Endothelial cell of umbilical vein (primary cell): ENCODE results near the gene TRAIP. TPM values are rescaled to one million over a fixed set of nuclear protein-coding genes. Genes with fewer than 3 reads are reported as not detected.

Experiments used
- BruUV-seq: library from RNA; stranded (reverse); fragments of 400-500 nt; replicated peaks from 2 replicates; lab custom pipeline; 2021; lab: Mats Ljungman, UMichigan
- CTCF ChIA-PET: fragments of 300-600, 350-600 bp; sonication (Branson Sonifier 250); formaldehyde crosslinking; loops from one replicate; lab custom pipeline; 2021; ENCODE audit warnings: antibody characterized with exemption, inconsistent platforms; lab: Charles Lee
- POLR2A ChIA-PET: fragments of 300-600, 350-600 bp; sonication (Branson Sonifier 250); formaldehyde crosslinking; loops from one replicate; lab custom pipeline; 2021; ENCODE audit warnings: antibody characterized with exemption, inconsistent platforms; lab: Charles Lee
- DNase-seq: peaks from one replicate; pipeline ENCODE4 v3.0.0-alpha.2; 2011; ENCODE audit warnings: low read depth, low spot score
- FAIRE-seq: peaks from 2 replicates; lab custom pipeline; 2011; peaks lifted over from hg19 to GRCh38; lab: Jason Lieb, UNC
- H2AFZ ChIP-seq: 2 replicates; pipeline ENCODE4 v1.6.0; 2012; ENCODE audit warnings: low read depth, low read length, control low read depth, inconsistent platforms
- H3K27ac ChIP-seq: 2 replicates; pipeline ENCODE4 v1.5.1; 2011; ENCODE audit warnings: low read depth, mild to moderate bottlenecking, control low read depth, low read length, moderate library complexity; ENCODE audit not compliant: insufficient read depth
- H3K27me3 ChIP-seq, 2 experiments: 2 replicates each; pipeline versions ENCODE4 v1.6.0 to v1.6.1; 2011; ENCODE audit warnings: low read length in 2 of 2, mixed read lengths in 1 of 2; ENCODE audit not compliant: control insufficient read depth in 2 of 2, insufficient read depth in 2 of 2
- H3K36me3 ChIP-seq, 2 experiments: 2 replicates in 1 of 2; 3 replicates in 1 of 2; pipeline ENCODE4 v1.5.1; 2011; ENCODE audit warnings: low read length in 2 of 2, mild to moderate bottlenecking in 1 of 2, moderate library complexity in 1 of 2; ENCODE audit not compliant: control insufficient read depth in 2 of 2, insufficient read depth in 2 of 2; ENCODE audit errors: extremely low read depth in 1 of 2
- H3K4me1 ChIP-seq: 3 replicates; pipeline ENCODE4 v1.5.1; 2011; ENCODE audit warnings: mild to moderate bottlenecking, low read length; ENCODE audit not compliant: control insufficient read depth, insufficient read depth; ENCODE audit errors: extremely low read depth
- H3K4me2 ChIP-seq: 2 replicates; pipeline ENCODE4 v1.6.1; 2011; ENCODE audit warnings: low read length, control low read depth, mixed read lengths; ENCODE audit not compliant: insufficient read depth
- H3K4me3 ChIP-seq, 3 experiments: fragments of 200-600 bp in 1 of 3; sonication (generic), shearing (Covaris generic) in 1 of 3; replicated peaks in 1 of 3; 2 replicates each; pipeline ENCODE4 v1.5.1; 2011 to 2016; ENCODE audit warnings: control low read depth in 3 of 3, low read length in 3 of 3, mild to moderate bottlenecking in 2 of 3, inconsistent platforms in 1 of 3, low read depth in 1 of 3, moderate library complexity in 1 of 3; ENCODE audit not compliant: insufficient read depth in 1 of 3
- H3K79me2 ChIP-seq: 2 replicates; pipeline ENCODE4 v1.6.0; 2012; ENCODE audit warnings: low read length, inconsistent platforms; ENCODE audit not compliant: control insufficient read depth, insufficient read depth
- H3K9ac ChIP-seq: replicated peaks from 2 replicates; pipeline ENCODE3; 2011; ENCODE audit warnings: low read length, control low read depth; ENCODE audit not compliant: insufficient read depth; ENCODE audit errors: extremely low read depth
- H3K9me1 ChIP-seq: replicated peaks from 3 replicates; pipeline ENCODE4 v1.6.0; 2011; ENCODE audit warnings: mild to moderate bottlenecking, low read length; ENCODE audit not compliant: control insufficient read depth, insufficient read depth; ENCODE audit errors: extremely low read depth
- H3K9me3 ChIP-seq: replicated peaks from 2 replicates; pipeline ENCODE4 v1.5.1; 2012; ENCODE audit warnings: low read length, inconsistent platforms; ENCODE audit not compliant: control insufficient read depth, insufficient read depth
- H4K20me1 ChIP-seq: replicated peaks from 2 replicates; pipeline ENCODE3; 2011; ENCODE audit warnings: mild to moderate bottlenecking, low read length; ENCODE audit not compliant: control insufficient read depth, insufficient read depth; ENCODE audit errors: extremely low read depth
- CTCF ChIP-seq, 2 donors: IDR thresholded peaks; 1 replicate in 1 of 2; 2 replicates in 1 of 2; pipeline ENCODE4 v1.5.1; 2011; ENCODE audit warnings: low read length in 2 of 2, mild to moderate bottlenecking in 2 of 2, moderate library complexity in 2 of 2, control low read depth in 1 of 2, inconsistent platforms in 1 of 2, low read depth in 1 of 2; ENCODE audit not compliant: insufficient read depth in 1 of 2; ENCODE audit errors: extremely low read depth in 1 of 2
- GATA2 ChIP-seq: IDR thresholded peaks from 2 replicates; pipeline ENCODE4 v1.7.0; 2011; ENCODE audit warnings: low read depth, mild to moderate bottlenecking, moderate library complexity, mixed read lengths, low read length; ENCODE audit not compliant: insufficient read length, insufficient read depth
- JUN ChIP-seq: IDR thresholded peaks from 2 replicates; pipeline ENCODE4 v1.6.1; 2011; ENCODE audit warnings: borderline replicate concordance, low read depth; ENCODE audit not compliant: insufficient read length, insufficient read depth
- MYC ChIP-seq: IDR thresholded peaks from one replicate; pipeline ENCODE4 v1.6.1; 2011; ENCODE audit warnings: mild to moderate bottlenecking, low read depth, low read length
- POLR2A ChIP-seq: IDR thresholded peaks from 2 replicates; pipeline ENCODE4 v1.6.1; 2012; ENCODE audit warnings: low read depth, mild to moderate bottlenecking, control low read depth, low read length
- dilution Hi-C: fragments of 300-500 bp; cut with MboI; formaldehyde crosslinking; loops from one replicate; pipeline ENCODE4 v1.15.0; 2019; ENCODE audit warnings: low sequenced_read_pairs; ENCODE audit not compliant: extremely low pct_ligation_motif_present
- intact Hi-C: fragments of 100-400 bp; cut with micrococcal nuclease; formaldehyde crosslinking; loops from one replicate; pipeline ENCODE4 v1.10.0; 2022
- polyA plus RNA-seq, 4 experiments: library from polyadenylated mRNA; depleted of rRNA in 3 of 4; stranded (reverse) in 3 of 4; unstranded in 1 of 4; fragments of >200 nt; gene quantifications; 2 replicates each; pipeline versions ENCODE4 v1.2.1 to v1.2.3, GENCODE V29; 2011 to 2012; ENCODE audit warnings: missing spikeins in 1 of 4
- total RNA-seq: library from RNA; stranded (reverse); gene quantifications from 2 replicates; pipeline ENCODE4 v1.2.3, GENCODE V29; 2021

TRAIP gene
- total and polyA plus RNA-seq, 2 donors (not counting 3 experiments of a cell fraction or from before 2014, with no cell fraction given), result 9.5 to 13.4 TPM

DNA sequence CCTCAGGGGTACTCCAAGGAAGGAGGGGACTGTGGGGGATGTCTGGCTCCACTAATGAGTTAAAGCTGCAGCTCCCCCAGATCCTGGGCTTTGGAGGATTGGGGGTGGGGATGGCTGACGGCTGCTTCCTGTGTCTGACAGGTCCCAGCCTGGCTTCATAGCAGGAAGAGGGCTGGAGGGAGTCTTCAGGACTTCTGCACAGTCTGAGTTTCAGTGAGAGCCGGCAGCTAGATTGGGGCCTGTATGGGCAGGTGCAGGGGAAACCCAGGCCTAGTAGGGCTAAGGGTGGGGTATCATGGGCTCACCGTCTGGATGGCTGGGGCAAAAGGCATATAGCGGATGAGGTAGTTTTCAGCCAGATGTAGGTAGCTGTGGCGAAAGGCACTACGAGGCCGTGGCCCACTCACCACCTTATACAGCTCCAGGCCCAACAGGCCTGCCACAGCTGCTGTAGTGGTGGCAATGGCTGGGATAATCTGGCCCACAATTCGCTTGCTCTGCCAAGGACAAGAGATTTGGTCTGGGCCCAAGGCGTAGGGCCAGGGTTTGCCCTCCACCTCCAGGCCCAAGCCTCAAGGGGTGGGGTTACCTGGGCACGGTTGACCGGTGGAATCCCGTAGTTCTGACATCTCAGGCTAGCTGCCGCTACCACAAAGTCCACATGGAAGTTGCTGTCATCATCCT is 48.8 kb downstream of the TRAIP start:
- Histone ChIP-seq H3K9me1 (no peaks in the 10 kb centered on the region), H3K79me2 (no peaks in the 10 kb centered on the region), H4K20me1 (no peaks in the 10 kb centered on the region), H3K27ac (peak overlapping the region; percentile 77), H3K9ac (no peak overlapping the region), H3K4me2 (no peak overlapping the region), H3K27me3 (no peaks in the 10 kb centered on the region), H3K4me1 (peaks cover 39% of the 10 kb centered on the region), H3K4me3 (no peak overlapping the region), H2AFZ (no peak overlapping the region), H3K9me3 (no peaks in the 10 kb centered on the region), H3K36me3 (peaks cover 0 to 5% of the 10 kb centered on the region in 2 experiments)
- TF ChIP-seq GATA2, result no peak
- TF ChIP-seq CTCF (IDR thresholded peaks at IDR 0.05; ENCODE audit: extremely low read depth in 1 of 2, insufficient read depth in 1 of 2, low read depth in 1 of 2, low read length in 2 of 2), result no peak
- TF ChIP-seq POLR2A, result peak; percentile 32
- TF ChIP-seq JUN, result no peak
- TF ChIP-seq MYC, result no peak
- DNase-seq (peak; percentile 32), FAIRE-seq (peak; percentile 59)
- POLR2A ChIA-PET, result interaction anchor here (0.6 to 0.9 kb wide), 2 partner anchors 33 to 53 kb away, joined by 3 to 6 read pairs; no protein-coding TSS in a partner anchor
- dilution Hi-C loops (no loop called here), intact Hi-C loops (loop anchor here (5.0 kb wide), 1 partner anchor 360 kb away; no protein-coding TSS in a partner anchor)
- CTCF ChIA-PET, result interaction anchor here (0.8 to 12.4 kb wide), 4 partner anchors 15 to 267 kb away, joined by 3 to 545 read pairs (median 4); no protein-coding TSS in a partner anchor
- BruUV-seq, result no TSS peak
